ENCODE data around the gene ABTB2. TPM values are rescaled to one million over a fixed set of nuclear protein-coding genes. Genes with fewer than 3 reads are reported as not detected.

ABTB2 gene
- total and polyA plus RNA-seq, 2 experiments from 2014 or later: 2.6 to 12.1 TPM

- Histone ChIP-seq H3K4me2 (no peak overlapping the region), H3K27me3 (ENCODE audit: insufficient read depth) (no peaks in the 10 kb centered on the region), H3K9me2 (ENCODE audit: insufficient read depth) (no peaks in the 10 kb centered on the region), H3K4me3 (no peak overlapping the region), H3K4me1 (ENCODE audit: insufficient read depth) (no peaks in the 10 kb centered on the region), H2AFZ (no peak overlapping the region), H3K36me3 (ENCODE audit: insufficient read depth) (no peaks in the 10 kb centered on the region), H3F3A (replicated peaks; ENCODE audit: low read depth) (no peaks in the 10 kb centered on the region), H3K27ac (ENCODE audit: low read depth) (no peak overlapping the region), H4K20me1 (replicated peaks; ENCODE audit: insufficient read depth) (no peaks in the 10 kb centered on the region), H3K79me2 (replicated peaks; ENCODE audit: insufficient read depth) (0 out of 2 replicates have a peak, but pooled peaks cover 3% of the 10 kb centered on the region)
- TF ChIP-seq, protein P1, sequence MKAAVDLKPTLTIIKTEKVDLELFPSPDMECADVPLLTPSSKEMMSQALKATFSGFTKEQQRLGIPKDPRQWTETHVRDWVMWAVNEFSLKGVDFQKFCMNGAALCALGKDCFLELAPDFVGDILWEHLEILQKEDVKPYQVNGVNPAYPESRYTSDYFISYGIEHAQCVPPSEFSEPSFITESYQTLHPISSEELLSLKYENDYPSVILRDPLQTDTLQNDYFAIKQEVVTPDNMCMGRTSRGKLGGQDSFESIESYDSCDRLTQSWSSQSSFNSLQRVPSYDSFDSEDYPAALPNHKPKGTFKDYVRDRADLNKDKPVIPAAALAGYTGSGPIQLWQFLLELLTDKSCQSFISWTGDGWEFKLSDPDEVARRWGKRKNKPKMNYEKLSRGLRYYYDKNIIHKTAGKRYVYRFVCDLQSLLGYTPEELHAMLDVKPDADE (IDR thresholded peaks at IDR 0.05): no peak
- TF ChIP-seq, protein P2, sequence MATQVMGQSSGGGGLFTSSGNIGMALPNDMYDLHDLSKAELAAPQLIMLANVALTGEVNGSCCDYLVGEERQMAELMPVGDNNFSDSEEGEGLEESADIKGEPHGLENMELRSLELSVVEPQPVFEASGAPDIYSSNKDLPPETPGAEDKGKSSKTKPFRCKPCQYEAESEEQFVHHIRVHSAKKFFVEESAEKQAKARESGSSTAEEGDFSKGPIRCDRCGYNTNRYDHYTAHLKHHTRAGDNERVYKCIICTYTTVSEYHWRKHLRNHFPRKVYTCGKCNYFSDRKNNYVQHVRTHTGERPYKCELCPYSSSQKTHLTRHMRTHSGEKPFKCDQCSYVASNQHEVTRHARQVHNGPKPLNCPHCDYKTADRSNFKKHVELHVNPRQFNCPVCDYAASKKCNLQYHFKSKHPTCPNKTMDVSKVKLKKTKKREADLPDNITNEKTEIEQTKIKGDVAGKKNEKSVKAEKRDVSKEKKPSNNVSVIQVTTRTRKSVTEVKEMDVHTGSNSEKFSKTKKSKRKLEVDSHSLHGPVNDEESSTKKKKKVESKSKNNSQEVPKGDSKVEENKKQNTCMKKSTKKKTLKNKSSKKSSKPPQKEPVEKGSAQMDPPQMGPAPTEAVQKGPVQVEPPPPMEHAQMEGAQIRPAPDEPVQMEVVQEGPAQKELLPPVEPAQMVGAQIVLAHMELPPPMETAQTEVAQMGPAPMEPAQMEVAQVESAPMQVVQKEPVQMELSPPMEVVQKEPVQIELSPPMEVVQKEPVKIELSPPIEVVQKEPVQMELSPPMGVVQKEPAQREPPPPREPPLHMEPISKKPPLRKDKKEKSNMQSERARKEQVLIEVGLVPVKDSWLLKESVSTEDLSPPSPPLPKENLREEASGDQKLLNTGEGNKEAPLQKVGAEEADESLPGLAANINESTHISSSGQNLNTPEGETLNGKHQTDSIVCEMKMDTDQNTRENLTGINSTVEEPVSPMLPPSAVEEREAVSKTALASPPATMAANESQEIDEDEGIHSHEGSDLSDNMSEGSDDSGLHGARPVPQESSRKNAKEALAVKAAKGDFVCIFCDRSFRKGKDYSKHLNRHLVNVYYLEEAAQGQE (IDR thresholded peaks at IDR 0.05; ENCODE audit: unreplicated experiment): no peak
- TF ChIP-seq CTCF (conservative IDR thresholded peaks at IDR 0.05; ENCODE audit: low read depth in 2 of 2) (no peak), NANOG (IDR thresholded peaks at IDR 0.05; ENCODE audit: borderline replicate concordance) (no peak)
- ATAC-seq: no peak
- no peaks in the 10 kb centered on the region for H3K9me3 Mint-ChIP-seq
- no peak for DNase-seq (ENCODE audit: low spot score)
- H3K4me3 Mint-ChIP-seq: no peak overlapping the region
- H3K27me3 Mint-ChIP-seq (ENCODE audit: insufficient read depth, low read depth, poor library complexity): peaks cover 9% of the 10 kb centered on the region
- H3K36me3 Mint-ChIP-seq (ENCODE audit: low read depth): no peaks in the 10 kb centered on the region
- H3K27ac Mint-ChIP-seq: no peak overlapping the region
- no peaks in the 10 kb centered on the region; the same call in 2 of the 3 replicates for H3K4me1 Mint-ChIP-seq
Observed at GRCh38 chr11:34284156-34284555, 73.7 kb downstream of the ABTB2 start.

DNA sequence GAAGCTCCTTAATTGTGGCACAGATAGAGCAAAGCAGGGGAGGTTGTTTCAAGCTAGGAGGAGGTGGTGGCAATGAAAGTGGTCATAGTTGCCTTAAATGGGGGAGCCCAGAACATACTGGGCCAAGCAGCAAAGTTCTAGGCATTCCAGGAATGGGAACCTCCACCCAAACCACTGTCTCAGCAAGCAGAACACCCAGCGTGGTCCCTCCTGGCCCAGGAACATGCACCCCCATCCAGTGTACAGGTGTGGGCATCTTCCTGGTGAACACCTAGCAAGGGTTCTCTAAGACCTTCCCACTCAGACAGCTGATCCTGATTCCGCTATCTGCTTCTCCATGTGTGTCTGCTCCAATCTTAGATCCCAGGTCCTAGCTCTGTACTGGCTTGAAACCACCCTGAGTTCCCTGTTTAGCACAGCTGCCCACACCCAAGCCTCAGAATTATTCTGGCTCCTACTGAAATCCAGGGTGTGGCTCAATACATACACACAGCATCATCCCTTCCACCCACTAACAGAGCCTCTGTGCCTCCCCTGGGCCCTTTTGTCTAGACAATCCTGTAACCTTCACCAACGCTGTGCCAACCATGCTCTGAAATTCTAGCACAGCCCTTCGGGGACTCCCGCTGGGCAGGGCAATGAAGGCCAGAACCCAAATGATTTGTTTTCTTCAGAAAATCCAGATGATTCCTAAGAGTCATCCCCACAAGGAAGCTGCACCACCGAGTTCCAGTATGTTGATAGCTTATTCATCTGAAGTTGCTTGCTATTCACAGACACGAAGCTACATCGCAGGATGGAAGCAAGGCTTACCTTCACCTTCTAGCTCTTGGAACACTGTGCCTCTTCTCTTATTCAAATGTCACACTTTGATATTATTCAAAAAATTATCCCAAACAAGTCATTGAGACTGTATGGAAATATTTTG, 76.6 kb downstream of the ABTB2 start:
- Mint-ChIP-seq H3K9me3 (no peaks in the 10 kb centered on the region), H3K4me1 (no peaks in the 10 kb centered on the region; the same call in 2 of the 3 replicates)

More for the DNA sequence above, 76.6 kb downstream of the ABTB2 start:
- DNase-seq (ENCODE audit: low spot score) (no peak), ATAC-seq (no peak)
- H3K36me3 Mint-ChIP-seq (ENCODE audit: low read depth): no peaks in the 10 kb centered on the region
- no peaks in the 10 kb centered on the region for H3F3A ChIP-seq (replicated peaks; ENCODE audit: low read depth)
- no peak overlapping the region for H3K4me3 Mint-ChIP-seq
- H3K4me3 ChIP-seq: no peak overlapping the region
- H3K36me3 ChIP-seq (ENCODE audit: insufficient read depth): no peaks in the 10 kb centered on the region
- H3K27me3 Mint-ChIP-seq (ENCODE audit: insufficient read depth, low read depth, poor library complexity): peaks cover 7% of the 10 kb centered on the region
- H3K79me2 ChIP-seq (replicated peaks; ENCODE audit: insufficient read depth): no peaks in the 10 kb centered on the region
- no peaks in the 10 kb centered on the region for H4K20me1 ChIP-seq (replicated peaks; ENCODE audit: insufficient read depth)
- H3K9me2 ChIP-seq (ENCODE audit: insufficient read depth): no peaks in the 10 kb centered on the region
- H2AFZ ChIP-seq: no peak overlapping the region
- no peak overlapping the region for H3K4me2 ChIP-seq
- no peak overlapping the region for H3K27ac ChIP-seq (ENCODE audit: low read depth)
- TF ChIP-seq ZNF331 (CRISPR knock-in tag; IDR thresholded peaks at IDR 0.05; ENCODE audit: low read depth): no peak
- no peak for TF ChIP-seq STAT1 (IDR thresholded peaks at IDR 0.05; ENCODE audit: unreplicated experiment)
- TF ChIP-seq NANOG (IDR thresholded peaks at IDR 0.05; ENCODE audit: borderline replicate concordance): no peak
- no peak for TF ChIP-seq ZNF114 (CRISPR knock-in tag; IDR thresholded peaks at IDR 0.05)
- TF ChIP-seq CREB1 (CRISPR knock-in tag; IDR thresholded peaks at IDR 0.05; ENCODE audit: low read depth): no peak
- TF ChIP-seq POLR2AphosphoS5 (IDR thresholded peaks at IDR 0.05; ENCODE audit: low read depth): no peak
- TF ChIP-seq CTCF (conservative IDR thresholded peaks at IDR 0.05; ENCODE audit: low read depth in 2 of 2): no peak
- no peak overlapping the region for H3K27ac Mint-ChIP-seq
- H3K4me1 ChIP-seq (ENCODE audit: insufficient read depth): no peaks in the 10 kb centered on the region
- no peaks in the 10 kb centered on the region for H3K27me3 ChIP-seq (ENCODE audit: insufficient read depth)

Data from GM23338 (cell line).